Measurements from ENCODE around the gene TMEM184B. TPM values are rescaled to one million over a fixed set of nuclear protein-coding genes. Genes with fewer than 3 reads are reported as not detected.
A peak's percentile ranks its signal among the peaks of the same experiment; 100 is the strongest.

The TMEM184B gene
- total RNA-seq, 4 donors from 2014 or later = 39.4 to 108 (median 75.3) TPM

DNA sequence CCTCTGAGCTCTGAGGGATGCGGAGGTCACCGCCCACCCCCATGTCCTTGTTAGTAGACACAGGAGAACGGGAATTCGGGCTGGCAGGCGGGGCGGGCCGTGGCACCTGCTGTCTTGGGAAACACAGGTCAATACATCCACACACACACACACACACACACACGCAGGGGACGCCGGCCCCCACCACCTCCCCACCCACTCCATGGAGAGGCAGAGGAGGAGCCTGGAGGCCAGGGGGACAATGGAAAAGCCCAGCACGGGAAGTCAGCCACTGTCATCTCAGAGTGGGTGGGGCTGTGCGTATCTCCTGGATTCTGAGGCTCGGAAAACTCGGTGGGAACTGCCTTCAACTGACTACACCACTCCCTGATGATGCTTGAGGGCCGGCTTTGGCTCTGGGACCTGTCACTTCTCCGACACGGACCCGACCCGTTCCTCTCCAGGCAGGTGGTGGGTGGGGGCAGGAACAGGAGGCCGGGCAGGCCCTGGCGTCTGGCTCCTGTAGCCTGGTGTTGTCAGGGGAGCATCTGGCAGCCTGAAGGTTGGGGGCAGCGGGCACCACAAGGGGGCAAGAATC lies 18.5 kb upstream of the TMEM184B start:
- 72% methylated on average over 14 of the region's 22 CpGs for WGBS
- intact Hi-C loops (cut with DNase I) = no loop called here
- H3K4me1 ChIP-seq = peaks cover 4 to 33% (median 18%) of the 10 kb centered on the region in 4 donors
- peaks cover 38 to 76% (median 73%) of the 10 kb centered on the region in 4 donors for H3K36me3 ChIP-seq
- H3K27me3 ChIP-seq = no peaks in the 10 kb centered on the region
- TF ChIP-seq POLR2A (IDR thresholded peaks at IDR 0.05; ENCODE audit: low read depth) (no peak), POLR2AphosphoS5 (IDR thresholded peaks at IDR 0.05) (peak in 1 of 2 donors; percentile 28)
- H3K4me3 ChIP-seq = no peak overlapping the region
- peak overlapping the region; percentile 12 to 69 (median 32) for H3K27ac ChIP-seq (replicated peaks in 1 of 4)
- DNase-seq (ENCODE audit: extremely low spot score) = no peak
- no peaks in the 10 kb centered on the region for H3K9me3 ChIP-seq

DNA sequence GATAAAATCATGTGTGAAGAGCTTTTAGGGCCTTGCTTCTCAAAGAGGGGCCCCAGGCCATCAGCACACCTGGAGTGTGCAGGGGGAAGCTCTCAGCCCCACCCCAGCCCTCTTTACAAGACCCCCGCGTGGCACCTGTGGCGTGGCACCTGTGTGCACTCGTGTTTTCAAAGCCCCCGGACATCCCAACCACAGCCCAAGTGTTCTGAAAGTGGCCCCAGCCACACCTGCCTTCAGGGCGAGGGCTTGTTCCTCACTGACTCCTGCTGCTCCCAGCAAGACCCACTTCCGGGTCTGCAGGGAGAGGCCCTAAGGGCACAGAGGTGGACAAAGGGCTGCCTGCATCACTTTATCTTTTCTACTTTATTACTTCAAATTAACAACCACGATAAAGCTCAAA lies 17.5 kb upstream of the TMEM184B start:
- Histone ChIP-seq H3K36me3 (peaks cover 30 to 66% (median 64%) of the 10 kb centered on the region in 4 donors), H3K4me1 (peaks cover 4 to 33% (median 19%) of the 10 kb centered on the region in 4 donors), H3K27ac (replicated peaks in 1 of 4) (peak overlapping the region in 1 of 4 donors; percentile 19), H3K4me3 (no peak overlapping the region), H3K27me3 (no peaks in the 10 kb centered on the region), H3K9me3 (no peaks in the 10 kb centered on the region)
- no peak for DNase-seq (ENCODE audit: extremely low spot score)
- intact Hi-C loops (cut with DNase I) = no loop called here
- no peak for TF ChIP-seq EP300 (IDR thresholded peaks at IDR 0.05)
- TF ChIP-seq POLR2AphosphoS5 (IDR thresholded peaks at IDR 0.05) = no peak
- no peak for TF ChIP-seq POLR2A (IDR thresholded peaks at IDR 0.05; ENCODE audit: low read depth)
- 80% methylated on average over 3 of the region's 8 CpGs for WGBS

DNA sequence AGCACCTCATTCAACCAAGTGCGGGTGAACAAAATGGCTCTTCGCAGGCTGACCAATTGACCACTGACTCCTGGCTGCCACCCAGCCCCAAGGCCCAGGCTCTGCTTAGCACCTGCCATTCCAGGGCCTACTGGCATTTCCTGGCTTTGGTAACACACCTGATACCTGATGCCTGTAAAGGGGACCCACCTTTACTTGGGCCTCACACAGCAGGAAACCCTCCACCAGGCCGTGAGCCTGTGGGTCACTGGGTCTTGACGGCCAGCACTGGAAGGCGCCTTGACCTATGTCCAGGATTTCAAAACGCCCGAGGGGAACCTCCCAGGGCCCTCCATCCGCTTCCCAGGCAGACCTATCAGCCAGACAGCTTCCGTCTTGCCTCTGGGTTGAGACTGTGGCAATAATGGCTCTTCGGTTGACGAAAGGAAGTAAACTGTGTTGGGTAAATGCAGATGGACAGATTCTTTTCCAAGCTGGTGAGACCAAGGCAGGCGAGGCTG lies 16.8 kb upstream of the TMEM184B start:
- H3K9me3 ChIP-seq = no peaks in the 10 kb centered on the region
- H3K27me3 ChIP-seq = no peaks in the 10 kb centered on the region
- WGBS = 87% methylated on average over 12 of the region's 12 CpGs
- H3K27ac ChIP-seq (replicated peaks in 1 of 4) = peak overlapping the region in 2 of 4 donors; percentile 5 to 19
- peak in 1 of 2 donors; percentile 13 for TF ChIP-seq POLR2AphosphoS5 (IDR thresholded peaks at IDR 0.05)
- no peak for TF ChIP-seq EP300 (IDR thresholded peaks at IDR 0.05)
- H3K4me3 ChIP-seq = no peak overlapping the region
- peaks cover 4 to 37% (median 25%) of the 10 kb centered on the region in 4 donors for H3K4me1 ChIP-seq
- intact Hi-C loops (cut with DNase I) = no loop called here
- peaks cover 22 to 59% (median 57%) of the 10 kb centered on the region in 4 donors for H3K36me3 ChIP-seq
- DNase-seq (ENCODE audit: extremely low spot score) = no peak

- no peak for DNase-seq (ENCODE audit: extremely low spot score)
- Histone ChIP-seq H3K27ac (replicated peaks in 1 of 4) (peak overlapping the region in 1 of 4 donors; percentile 11), H3K36me3 (peaks cover under 1 to 38% (median 31%) of the 10 kb centered on the region in 4 donors), H3K4me3 (no peak overlapping the region), H3K4me1 (peaks cover 11 to 37% (median 31%) of the 10 kb centered on the region in 4 donors), H3K9me3 (no peaks in the 10 kb centered on the region), H3K27me3 (no peaks in the 10 kb centered on the region)
- intact Hi-C loops (cut with DNase I) = no loop called here
- TF ChIP-seq POLR2AphosphoS5 (IDR thresholded peaks at IDR 0.05) = no peak
- TF ChIP-seq POLR2A (IDR thresholded peaks at IDR 0.05; ENCODE audit: low read depth) = no peak
- TF ChIP-seq EP300 (IDR thresholded peaks at IDR 0.05) = no peak
- TF ChIP-seq, protein P1, sequence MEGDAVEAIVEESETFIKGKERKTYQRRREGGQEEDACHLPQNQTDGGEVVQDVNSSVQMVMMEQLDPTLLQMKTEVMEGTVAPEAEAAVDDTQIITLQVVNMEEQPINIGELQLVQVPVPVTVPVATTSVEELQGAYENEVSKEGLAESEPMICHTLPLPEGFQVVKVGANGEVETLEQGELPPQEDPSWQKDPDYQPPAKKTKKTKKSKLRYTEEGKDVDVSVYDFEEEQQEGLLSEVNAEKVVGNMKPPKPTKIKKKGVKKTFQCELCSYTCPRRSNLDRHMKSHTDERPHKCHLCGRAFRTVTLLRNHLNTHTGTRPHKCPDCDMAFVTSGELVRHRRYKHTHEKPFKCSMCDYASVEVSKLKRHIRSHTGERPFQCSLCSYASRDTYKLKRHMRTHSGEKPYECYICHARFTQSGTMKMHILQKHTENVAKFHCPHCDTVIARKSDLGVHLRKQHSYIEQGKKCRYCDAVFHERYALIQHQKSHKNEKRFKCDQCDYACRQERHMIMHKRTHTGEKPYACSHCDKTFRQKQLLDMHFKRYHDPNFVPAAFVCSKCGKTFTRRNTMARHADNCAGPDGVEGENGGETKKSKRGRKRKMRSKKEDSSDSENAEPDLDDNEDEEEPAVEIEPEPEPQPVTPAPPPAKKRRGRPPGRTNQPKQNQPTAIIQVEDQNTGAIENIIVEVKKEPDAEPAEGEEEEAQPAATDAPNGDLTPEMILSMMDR (IDR thresholded peaks at IDR 0.05) = no peak
- 67% methylated on average over 11 of the region's 11 CpGs for WGBS
Observed at GRCh38 chr22:38286915-38287669, 14.3 kb upstream of the TMEM184B start.

GRCh38 chr22:38285018-38285417 lies 12.2 kb upstream of the TMEM184B start:
- 74% methylated on average over 8 of the region's 8 CpGs for WGBS
- Histone ChIP-seq H3K36me3 (peaks cover 0 to 19% (median 16%) of the 10 kb centered on the region in 4 donors), H3K27me3 (no peaks in the 10 kb centered on the region), H3K27ac (replicated peaks in 1 of 4) (peak overlapping the region; percentile 50 to 74 (median 62)), H3K9me3 (no peaks in the 10 kb centered on the region), H3K4me1 (peaks cover 9 to 32% (median 24%) of the 10 kb centered on the region in 4 donors), H3K4me3 (no peak overlapping the region)
- no peak for DNase-seq (ENCODE audit: extremely low spot score)
- TF ChIP-seq, protein P1 (IDR thresholded peaks at IDR 0.05) = no peak
- no peak for TF ChIP-seq POLR2A (IDR thresholded peaks at IDR 0.05; ENCODE audit: low read depth)
- TF ChIP-seq POLR2AphosphoS5 (IDR thresholded peaks at IDR 0.05) = no peak
- TF ChIP-seq EP300 (IDR thresholded peaks at IDR 0.05) = no peak
- intact Hi-C loops (cut with DNase I) = no loop called here

GRCh38 chr22:38284042-38284402 lies 11.2 kb upstream of the TMEM184B start:
- DNase-seq (ENCODE audit: extremely low spot score) = no peak
- Histone ChIP-seq H3K27me3 (no peaks in the 10 kb centered on the region), H3K27ac (replicated peaks in 1 of 4) (peak overlapping the region; percentile 50 to 76 (median 74)), H3K36me3 (peaks cover 0 to 11% (median 7%) of the 10 kb centered on the region in 4 donors), H3K9me3 (no peaks in the 10 kb centered on the region), H3K4me3 (no peak overlapping the region), H3K4me1 (peaks cover 9 to 34% (median 25%) of the 10 kb centered on the region in 4 donors)
- TF ChIP-seq POLR2AphosphoS5 (IDR thresholded peaks at IDR 0.05) (peak; percentile 66 to 71), EP300 (IDR thresholded peaks at IDR 0.05) (no peak)
- WGBS = 51% methylated on average over 5 of the region's 5 CpGs
- intact Hi-C loops (cut with DNase I) = no loop called here
